ENCODE measurements around the gene FNBP1.

DNA sequence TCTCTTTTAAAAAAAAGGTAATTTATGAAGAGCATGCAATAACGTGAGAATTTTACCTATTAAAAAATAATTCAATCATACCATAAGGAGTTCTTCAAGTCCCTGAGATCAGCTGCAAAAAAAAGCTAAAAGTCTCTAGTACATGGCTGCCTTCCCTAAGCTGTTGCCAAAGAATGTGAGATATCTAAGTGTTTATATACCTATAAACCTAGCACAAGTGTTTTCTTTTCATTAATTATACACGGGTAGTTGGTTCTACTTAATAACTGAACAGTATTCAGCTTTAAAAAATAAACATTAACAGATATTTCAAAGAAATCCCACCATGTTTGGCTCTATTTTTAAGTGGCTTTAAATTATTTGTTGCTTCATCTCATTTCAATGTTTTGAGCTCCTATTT lies 25.9 kb downstream of the FNBP1 start:
- TF ChIP-seq, protein P1, sequence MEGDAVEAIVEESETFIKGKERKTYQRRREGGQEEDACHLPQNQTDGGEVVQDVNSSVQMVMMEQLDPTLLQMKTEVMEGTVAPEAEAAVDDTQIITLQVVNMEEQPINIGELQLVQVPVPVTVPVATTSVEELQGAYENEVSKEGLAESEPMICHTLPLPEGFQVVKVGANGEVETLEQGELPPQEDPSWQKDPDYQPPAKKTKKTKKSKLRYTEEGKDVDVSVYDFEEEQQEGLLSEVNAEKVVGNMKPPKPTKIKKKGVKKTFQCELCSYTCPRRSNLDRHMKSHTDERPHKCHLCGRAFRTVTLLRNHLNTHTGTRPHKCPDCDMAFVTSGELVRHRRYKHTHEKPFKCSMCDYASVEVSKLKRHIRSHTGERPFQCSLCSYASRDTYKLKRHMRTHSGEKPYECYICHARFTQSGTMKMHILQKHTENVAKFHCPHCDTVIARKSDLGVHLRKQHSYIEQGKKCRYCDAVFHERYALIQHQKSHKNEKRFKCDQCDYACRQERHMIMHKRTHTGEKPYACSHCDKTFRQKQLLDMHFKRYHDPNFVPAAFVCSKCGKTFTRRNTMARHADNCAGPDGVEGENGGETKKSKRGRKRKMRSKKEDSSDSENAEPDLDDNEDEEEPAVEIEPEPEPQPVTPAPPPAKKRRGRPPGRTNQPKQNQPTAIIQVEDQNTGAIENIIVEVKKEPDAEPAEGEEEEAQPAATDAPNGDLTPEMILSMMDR (IDR thresholded peaks at IDR 0.05; ENCODE audit: control extremely low read depth in 1 of 3, insufficient read depth in 1 of 3, low read depth in 1 of 3, low read length in 3 of 3): no peak
- no peak for TF ChIP-seq RBBP5 (IDR thresholded peaks at IDR 0.05; ENCODE audit: borderline replicate concordance, low read depth, low read length)
- no peak for TF ChIP-seq CHD2 (IDR thresholded peaks at IDR 0.05; ENCODE audit: low read length)
- TF ChIP-seq JUND (IDR thresholded peaks at IDR 0.05; ENCODE audit: low read length): no peak
- no peak for TF ChIP-seq POLR2AphosphoS5 (IDR thresholded peaks at IDR 0.05; ENCODE audit: low read depth, low read length)
